CD4-positive, alpha-beta T cell (primary cell): ENCODE results near the gene CYP11A1. TPM values are rescaled to one million over a fixed set of nuclear protein-coding genes. Genes with fewer than 3 reads are reported as not detected.

Source experiments
- ATAC-seq: fragments of 200-7000 bp; cut with Tn5 transposase; one replicate; pipeline ENCODE4 v1.10.0; 2022; ENCODE audit warnings: mild to moderate bottlenecking; ENCODE audit not compliant: poor library complexity
- CTCF ChIA-PET: fragments of 350-600 bp; sonication (Branson Sonifier 250); formaldehyde crosslinking; loops from one replicate; lab custom pipeline; 2021; ENCODE audit warnings: antibody characterized with exemption, inconsistent platforms; lab: Charles Lee
- POLR2A ChIA-PET: fragments of 350-600 bp; sonication (Branson Sonifier 250); formaldehyde crosslinking; loops from one replicate; lab custom pipeline; 2021; ENCODE audit warnings: antibody characterized with exemption, inconsistent platforms; lab: Charles Lee
- DNase-seq, 14 experiments: peaks; one replicate each; pipeline ENCODE4 v3.0.0-alpha.2; 2013 to 2020; ENCODE audit warnings: mixed read lengths in 2 of 14
- H3K27ac ChIP-seq, 2 donors: one replicate each; pipeline versions ENCODE4 v1.5.1 to v1.7.0; 2013; ENCODE audit warnings: low read length in 2 of 2, low read depth in 1 of 2, mild to moderate bottlenecking in 1 of 2
- H3K27me3 ChIP-seq, 2 experiments: 1 replicate in 1 of 2; 2 replicates in 1 of 2; pipeline versions ENCODE4 v1.6.1 to v1.7.0; 2013; ENCODE audit warnings: low read length in 2 of 2, control low read depth in 1 of 2, mild to moderate bottlenecking in 1 of 2, moderate library complexity in 1 of 2; ENCODE audit not compliant: insufficient read depth in 2 of 2, control insufficient read depth in 1 of 2
- H3K36me3 ChIP-seq: one replicate; pipeline ENCODE4 v1.6.1; 2013; ENCODE audit warnings: low read length, control low read depth; ENCODE audit not compliant: insufficient read depth
- H3K4me1 ChIP-seq: one replicate; pipeline ENCODE4 v1.6.1; 2013; ENCODE audit warnings: low read length, control low read depth; ENCODE audit not compliant: insufficient read depth
- H3K4me3 ChIP-seq: one replicate; pipeline ENCODE4 v1.5.1; 2013; ENCODE audit warnings: mild to moderate bottlenecking, low read length, moderate library complexity
- H3K9me3 ChIP-seq, 2 experiments: 1 replicate in 1 of 2; 2 replicates in 1 of 2; pipeline versions ENCODE4 v1.6.1 to v1.7.0; 2013; ENCODE audit warnings: low read length in 2 of 2, mild to moderate bottlenecking in 2 of 2, control low read depth in 1 of 2, moderate library complexity in 1 of 2; ENCODE audit not compliant: control insufficient read depth in 1 of 2, insufficient read depth in 1 of 2
- H3K27ac Mint-ChIP-seq: one replicate; pipeline ENCODE4 v1.8.0; 2020; ENCODE audit warnings: mixed read lengths
- H3K27me3 Mint-ChIP-seq: one replicate; pipeline ENCODE4 v1.8.0; 2021; ENCODE audit warnings: mixed read lengths
- H3K36me3 Mint-ChIP-seq: one replicate; pipeline ENCODE4 v1.8.0; 2021; ENCODE audit warnings: low read depth, mixed read lengths
- H3K4me1 Mint-ChIP-seq: one replicate; pipeline ENCODE4 v1.8.0; 2021; ENCODE audit warnings: low read depth, mixed read lengths
- H3K4me3 Mint-ChIP-seq: one replicate; pipeline ENCODE4 v1.8.0; 2020; ENCODE audit warnings: mild to moderate bottlenecking, mixed read lengths
- H3K9me3 Mint-ChIP-seq: one replicate; pipeline ENCODE4 v1.8.0; 2020; ENCODE audit warnings: mixed read lengths
- CTCF ChIP-seq: fragments of 200-600 bp; IDR thresholded peaks from one replicate; pipeline ENCODE4 v1.8.0; 2022; ENCODE audit warnings: antibody characterized with exemption, mild to moderate bottlenecking
- intact Hi-C, 2 experiments: fragments of 100-400 bp; cut with DNase I in 1 of 2; cut with micrococcal nuclease in 1 of 2; formaldehyde crosslinking; loops; one replicate each; pipeline versions ENCODE4 v1.15.1 to v1.9.0; 2023 to 2025; cut with DNase I, micrococcal nuclease
- total RNA-seq, 174 experiments: library from RNA in 2 of 174; stranded (reverse) in 2 of 174; gene quantifications; one replicate each; pipeline ENCODE4 v1.2.3 and lab custom pipeline; 2021 to 2026

CYP11A1 gene
- total RNA-seq, 2 experiments from 2014 or later: not detected

DNA sequence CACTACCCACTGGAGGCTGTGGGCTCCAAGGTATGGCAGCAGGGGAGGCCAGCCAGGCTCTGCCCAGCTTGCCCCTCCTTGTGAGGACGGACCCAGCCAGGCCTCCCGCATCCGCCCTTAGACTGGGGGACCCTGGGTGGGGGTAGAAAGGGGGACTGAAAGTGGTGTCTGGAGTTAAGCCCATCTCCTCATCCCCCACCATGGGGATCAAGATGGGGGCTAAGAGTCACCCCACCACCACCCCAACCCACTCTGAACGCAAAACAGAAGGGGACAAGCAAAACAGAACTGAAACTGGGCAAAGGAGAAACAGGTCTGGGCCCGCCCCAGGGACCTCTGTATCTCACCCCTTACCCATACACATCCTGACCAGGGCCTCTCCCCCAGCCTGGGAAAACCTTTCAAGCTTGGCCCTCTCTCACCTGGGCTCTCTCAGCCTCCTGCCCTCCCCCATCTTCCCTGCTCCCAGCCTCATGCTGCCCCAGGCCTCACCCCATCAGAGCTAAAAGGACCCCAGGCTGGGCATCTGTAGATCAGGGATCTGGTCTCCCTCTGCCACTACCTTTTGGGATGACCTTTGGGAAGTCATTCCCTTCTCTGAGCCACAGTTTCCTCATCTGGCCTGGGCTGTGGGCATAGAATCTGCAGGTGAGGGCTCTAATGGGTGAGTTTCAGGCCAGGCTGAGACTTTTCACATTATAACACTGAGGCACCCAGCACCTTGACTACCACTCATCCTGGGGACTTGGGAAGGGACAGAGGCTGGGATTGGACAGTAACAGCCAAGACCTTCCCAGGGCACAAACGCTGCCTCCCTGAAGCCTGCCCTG lies 30.0 kb upstream of the CYP11A1 start:
- Mint-ChIP-seq H3K4me1 (peaks cover 41% of the 10 kb centered on the region), H3K9me3 (no peaks in the 10 kb centered on the region), H3K27ac (no peak overlapping the region), H3K36me3 (no peaks in the 10 kb centered on the region), H3K27me3 (no peaks in the 10 kb centered on the region), H3K4me3 (no peak overlapping the region)
- ChIA-PET CTCF (interaction anchor here (1.1 kb wide), 1 partner anchor 22 kb away, joined by 3 read pairs; no protein-coding TSS in a partner anchor), POLR2A (no interaction called here)
- H3K27me3 ChIP-seq: no peaks in the 10 kb centered on the region
- H3K36me3 ChIP-seq: no peaks in the 10 kb centered on the region
- no peak overlapping the region for H3K27ac ChIP-seq
- intact Hi-C loops: no loop called here
- ATAC-seq (no peak), DNase-seq (no peak)
- no peak for TF ChIP-seq CTCF
- no peaks in the 10 kb centered on the region for H3K9me3 ChIP-seq
- H3K4me3 ChIP-seq: no peak overlapping the region
- peaks cover 34% of the 10 kb centered on the region for H3K4me1 ChIP-seq

GRCh38 chr15:74396445-74397238 lies 29.2 kb upstream of the CYP11A1 start:
- DNase-seq: peak in 3 of 14 experiments; percentile 36 to 50 (median 39)
- intact Hi-C loops: no loop called here
- no peak for ATAC-seq
- no peak overlapping the region for H3K4me3 ChIP-seq
- H3K27ac ChIP-seq: no peak overlapping the region
- H3K4me1 Mint-ChIP-seq: peaks cover 33% of the 10 kb centered on the region
- peaks cover 26% of the 10 kb centered on the region for H3K4me1 ChIP-seq
- ChIA-PET CTCF (interaction anchor here (1.1 kb wide), 1 partner anchor 21 kb away, joined by 3 read pairs; no protein-coding TSS in a partner anchor), POLR2A (no interaction called here)
- no peak overlapping the region for H3K27ac Mint-ChIP-seq
- H3K36me3 Mint-ChIP-seq: no peaks in the 10 kb centered on the region
- H3K9me3 ChIP-seq: no peaks in the 10 kb centered on the region
- no peaks in the 10 kb centered on the region for H3K9me3 Mint-ChIP-seq
- no peaks in the 10 kb centered on the region for H3K27me3 Mint-ChIP-seq
- no peak for TF ChIP-seq CTCF
- H3K36me3 ChIP-seq: no peaks in the 10 kb centered on the region
- H3K27me3 ChIP-seq: no peaks in the 10 kb centered on the region
- H3K4me3 Mint-ChIP-seq: no peak overlapping the region

DNA sequence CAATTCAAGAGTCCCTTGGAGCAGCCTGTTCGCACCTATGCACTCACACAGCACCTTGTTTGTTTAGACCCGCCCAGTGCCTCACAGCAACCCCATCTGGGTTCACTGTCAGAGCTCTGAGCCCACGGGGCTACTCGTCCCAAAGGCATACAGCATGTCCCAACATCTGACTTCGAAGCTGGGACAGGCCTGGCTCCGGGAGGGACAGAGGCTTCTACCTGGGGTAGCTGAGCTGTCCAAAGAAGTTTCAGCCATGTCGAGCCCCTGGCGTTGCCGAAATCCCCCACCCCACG lies 28.6 kb upstream of the CYP11A1 start:
- H3K27ac Mint-ChIP-seq: no peak overlapping the region
- no peaks in the 10 kb centered on the region for H3K36me3 ChIP-seq
- H3K27me3 Mint-ChIP-seq: no peaks in the 10 kb centered on the region
- CTCF ChIA-PET: interaction anchor here (1.1 kb wide), 1 partner anchor 20 kb away, joined by 3 read pairs; no protein-coding TSS in a partner anchor
- H3K27ac ChIP-seq: no peak overlapping the region
- no peak overlapping the region for H3K4me3 ChIP-seq
- no peaks in the 10 kb centered on the region for H3K9me3 ChIP-seq
- TF ChIP-seq CTCF: no peak
- H3K4me1 ChIP-seq: peaks cover 21% of the 10 kb centered on the region
- no peak overlapping the region for H3K4me3 Mint-ChIP-seq
- DNase-seq: no peak
- no peaks in the 10 kb centered on the region for H3K36me3 Mint-ChIP-seq
- H3K27me3 ChIP-seq: no peaks in the 10 kb centered on the region
- no peak for ATAC-seq
- intact Hi-C loops: no loop called here
- H3K9me3 Mint-ChIP-seq: no peaks in the 10 kb centered on the region
- POLR2A ChIA-PET: no interaction called here
- H3K4me1 Mint-ChIP-seq: peaks cover 28% of the 10 kb centered on the region
